DMS53 treated with DMSO at 0.1 percent for 48 hours (cell line): ENCODE data around the gene TMEM61.

ENCODE experiments used
- DNase-seq: peaks from one replicate; lab custom pipeline; 2025; ENCODE audit not compliant: unreplicated experiment; lab: John Stamatoyannopoulos, UW

Gene TMEM61

DNA sequence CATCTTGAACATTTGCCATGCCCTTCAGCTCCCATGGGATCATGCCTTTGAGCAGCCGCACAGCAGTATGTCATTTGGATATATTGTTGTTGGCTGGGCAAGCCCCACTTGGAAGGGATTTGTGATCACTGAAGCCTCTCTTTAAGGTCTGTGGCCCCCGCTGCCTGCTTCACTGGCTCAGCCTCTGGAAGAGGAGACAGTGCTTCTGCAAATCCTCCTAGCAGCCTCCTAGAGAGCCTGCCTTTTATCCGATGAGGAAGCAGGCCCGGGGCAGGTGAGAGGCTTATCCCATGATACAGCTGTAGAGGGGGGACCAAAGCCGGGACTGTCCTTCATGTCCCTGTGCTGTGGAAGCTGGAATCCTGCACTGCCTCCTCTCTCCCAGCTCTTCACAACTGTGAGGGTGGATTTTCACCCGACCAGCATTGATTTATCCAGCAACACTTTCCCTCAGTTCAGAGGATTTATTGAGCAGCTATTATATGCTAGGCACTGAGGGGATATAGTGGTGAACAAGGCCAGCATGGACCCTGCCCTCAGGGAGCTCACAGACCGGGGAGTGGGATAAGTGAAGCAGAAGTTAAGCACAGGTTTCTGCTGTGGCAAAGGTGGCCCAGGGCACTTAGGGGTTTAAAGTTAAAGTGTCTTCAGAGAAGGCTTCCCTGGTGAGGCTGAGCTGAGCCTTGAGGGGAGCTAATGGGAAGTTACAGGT lies 3.9 kb downstream of the TMEM61 start:
- no peak for DNase-seq

DNA sequence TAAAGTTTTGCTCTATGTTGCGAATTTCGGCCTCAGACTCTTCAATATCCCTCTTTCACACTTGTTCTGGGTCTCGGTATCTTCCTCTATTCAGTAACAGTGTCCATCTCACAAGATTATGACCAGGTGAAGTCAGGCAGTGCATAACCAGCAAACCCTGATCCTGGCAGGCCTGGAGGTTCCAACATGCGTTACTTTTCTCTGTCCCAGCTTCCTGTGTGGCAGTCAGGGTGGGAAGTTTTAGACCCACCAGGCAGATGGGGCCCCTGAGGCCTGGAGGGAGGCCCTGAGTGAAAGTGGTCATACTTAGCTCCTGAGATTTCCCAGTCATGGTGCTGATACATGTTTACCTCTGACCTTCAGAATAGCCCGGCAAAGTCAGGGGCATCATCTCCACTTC lies 5.1 kb downstream of the TMEM61 start:
- no peak for DNase-seq

DNA sequence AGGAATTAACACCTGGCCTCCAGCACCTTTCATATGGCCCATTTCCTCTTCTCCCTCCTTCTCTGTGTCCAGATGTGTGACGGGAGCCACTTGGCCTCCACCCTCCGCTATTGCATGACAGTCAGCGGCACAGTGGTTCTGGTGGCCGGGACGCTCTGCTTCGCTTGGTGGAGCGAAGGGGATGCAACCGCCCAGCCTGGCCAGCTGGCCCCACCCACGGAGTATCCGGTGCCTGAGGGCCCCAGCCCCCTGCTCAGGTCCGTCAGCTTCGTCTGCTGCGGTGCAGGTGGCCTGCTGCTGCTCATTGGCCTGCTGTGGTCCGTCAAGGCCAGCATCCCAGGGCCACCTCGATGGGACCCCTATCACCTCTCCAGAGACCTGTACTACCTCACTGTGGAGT lies 5.6 kb downstream of the TMEM61 start:
- DNase-seq: no peak

DNA sequence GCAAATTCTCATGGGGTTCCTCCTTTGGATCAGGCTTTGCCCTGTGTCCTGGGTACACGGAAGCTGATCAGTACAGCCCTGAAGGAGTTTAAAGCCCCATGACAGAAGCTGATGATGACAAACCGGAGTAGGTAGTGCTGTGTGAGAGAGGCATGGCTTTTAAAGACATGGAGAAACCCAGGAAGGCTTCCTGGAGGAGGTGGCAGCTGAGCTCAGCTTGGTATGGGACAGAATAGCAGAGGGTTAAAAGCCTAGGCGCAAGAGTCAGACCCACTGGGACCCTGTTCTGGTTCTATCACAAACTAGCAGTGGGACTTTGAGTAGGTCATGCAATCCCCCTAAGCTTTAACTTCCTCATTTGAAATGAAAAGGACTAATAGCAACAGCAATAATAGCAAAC lies 6.1 kb downstream of the TMEM61 start:
- DNase-seq: no peak

DNA sequence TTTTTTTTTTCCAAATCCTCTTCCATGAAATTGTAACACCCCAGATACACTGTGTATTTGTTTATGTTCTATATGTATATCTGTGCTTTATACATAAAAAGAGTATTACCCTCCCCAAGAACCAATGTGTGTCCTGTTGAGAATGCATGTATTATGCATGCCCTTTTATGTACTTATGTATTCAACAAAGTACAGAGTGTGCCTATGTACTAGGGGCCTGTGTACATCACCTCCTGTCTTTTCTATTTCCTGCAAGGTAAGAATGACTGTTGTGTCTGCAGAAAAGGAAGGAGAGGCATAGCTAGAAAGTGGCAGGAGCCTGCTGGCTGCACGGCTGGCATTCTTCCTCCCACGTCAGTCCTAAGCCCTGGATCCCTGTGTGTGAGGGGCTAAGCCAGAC lies 7.0 kb downstream of the TMEM61 start:
- peak; percentile 88 for DNase-seq

DNA sequence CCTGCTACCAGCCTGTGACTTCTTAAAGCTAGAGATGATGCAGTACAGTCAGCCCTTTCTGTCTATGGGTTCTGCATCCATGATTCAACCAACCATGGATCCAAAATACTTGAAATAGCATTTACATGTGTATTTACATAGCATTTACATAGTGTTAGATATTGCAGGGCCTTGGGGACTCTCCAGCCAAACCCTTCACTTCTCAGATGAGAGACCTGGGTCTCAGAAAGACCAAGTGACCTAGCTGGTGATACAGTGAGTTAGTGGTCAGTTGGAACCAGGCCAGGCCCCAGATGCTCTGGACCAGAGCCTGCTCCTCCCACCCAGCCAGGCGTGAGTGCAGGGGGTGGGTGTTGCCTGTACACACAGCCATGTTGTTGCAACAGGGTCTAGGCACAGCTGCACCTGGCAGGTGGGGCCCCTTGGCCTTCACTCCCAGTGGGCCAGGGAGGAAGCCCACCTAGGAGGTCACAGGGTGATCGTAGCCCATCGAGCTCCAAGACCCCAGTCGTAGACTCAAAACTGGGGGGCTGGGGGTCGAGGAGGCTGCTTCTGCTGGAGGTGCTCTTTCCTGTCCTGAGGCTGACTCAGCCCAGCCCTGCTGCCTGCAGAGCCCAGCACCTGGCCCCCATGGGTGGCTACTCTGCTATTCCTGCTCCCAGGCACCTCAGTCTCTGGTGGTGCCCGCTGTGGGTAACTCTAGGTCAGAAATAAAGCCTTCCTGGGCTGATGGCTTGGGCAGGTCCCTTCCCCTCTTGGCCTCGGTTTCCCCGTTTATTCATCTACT lies 7.7 kb downstream of the TMEM61 start:
- DNase-seq: peak; percentile 88

DNA sequence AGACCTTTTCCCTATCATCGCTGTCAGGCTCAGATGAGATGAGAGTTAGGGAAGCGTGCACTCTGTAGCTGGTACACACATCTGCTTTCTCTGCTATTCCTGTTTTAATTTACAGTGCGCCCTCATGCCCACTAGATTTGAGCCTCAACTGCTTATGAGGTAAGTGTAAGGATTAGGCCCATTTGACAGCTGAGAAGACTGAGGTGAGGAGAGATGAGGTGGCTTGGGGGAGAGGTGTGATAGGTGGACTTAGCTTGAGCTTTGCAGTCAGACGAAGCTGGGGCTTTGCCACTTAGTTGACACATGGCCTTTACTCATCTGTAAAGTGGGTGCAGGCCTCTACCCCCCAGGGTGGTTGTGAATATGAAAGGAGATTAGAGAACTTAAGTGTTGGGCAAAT lies 8.5 kb downstream of the TMEM61 start:
- DNase-seq: no peak

DNA sequence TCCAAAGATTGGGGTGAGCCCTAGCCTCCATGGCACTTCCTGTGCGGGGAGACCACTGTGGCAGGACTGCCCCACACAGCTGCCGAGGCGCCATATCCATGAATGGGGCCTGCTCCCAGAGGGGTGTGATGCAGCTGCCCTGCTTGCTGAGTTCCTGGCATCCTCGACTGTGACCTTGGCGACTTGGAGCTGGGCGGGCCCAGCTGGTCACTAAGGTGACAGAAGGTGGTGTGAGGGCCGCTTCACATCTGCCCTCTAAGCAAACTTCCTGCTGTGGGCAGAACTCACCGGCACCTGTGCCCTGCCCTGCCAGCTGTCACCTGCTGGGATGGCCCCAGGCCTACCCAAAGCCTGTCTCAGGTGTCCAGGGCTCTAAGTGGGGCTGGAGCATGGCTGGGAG lies 9.0 kb downstream of the TMEM61 start:
- DNase-seq: peak; percentile 100

DNA sequence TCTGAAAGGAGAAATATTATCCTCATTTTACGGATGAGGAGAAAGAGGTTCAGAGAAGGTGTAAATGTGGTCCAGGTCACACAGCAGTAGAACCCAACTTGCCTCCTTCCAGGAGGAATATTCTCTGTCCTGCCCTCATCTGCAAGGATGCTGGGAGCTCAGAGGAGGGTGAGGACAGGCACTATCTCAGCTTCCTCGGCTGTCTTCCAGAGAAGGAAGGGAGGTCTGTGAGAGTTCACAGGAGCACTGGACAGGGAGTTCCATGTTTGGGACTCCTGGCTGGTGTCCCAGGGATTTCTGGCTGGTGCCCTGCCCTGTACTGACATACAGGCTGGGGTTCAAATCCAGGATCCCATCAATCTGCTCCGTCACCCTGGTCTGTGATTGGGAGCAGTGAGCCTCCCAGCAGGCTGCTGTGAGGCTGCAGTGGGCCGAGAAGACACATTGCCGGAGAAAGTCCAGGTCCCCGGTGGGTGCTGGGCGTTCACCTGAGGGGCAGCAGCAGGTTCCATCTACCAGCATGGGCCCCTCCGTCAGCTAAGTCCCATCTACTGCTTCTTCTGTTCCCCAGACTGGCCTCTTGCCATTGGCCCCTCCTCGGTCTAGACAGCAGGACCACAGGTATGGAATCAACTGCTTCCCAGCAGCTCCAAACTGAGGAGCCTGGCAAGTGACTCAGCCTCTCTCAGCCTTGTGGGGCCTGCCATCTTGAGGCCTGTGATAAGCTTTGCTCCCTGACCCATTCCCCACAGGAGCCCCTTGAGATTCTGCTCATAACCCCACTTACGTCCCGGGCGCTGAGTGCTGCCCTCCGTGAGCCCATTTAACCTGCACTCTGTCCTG lies 9.8 kb downstream of the TMEM61 start:
- no peak for DNase-seq

DNA sequence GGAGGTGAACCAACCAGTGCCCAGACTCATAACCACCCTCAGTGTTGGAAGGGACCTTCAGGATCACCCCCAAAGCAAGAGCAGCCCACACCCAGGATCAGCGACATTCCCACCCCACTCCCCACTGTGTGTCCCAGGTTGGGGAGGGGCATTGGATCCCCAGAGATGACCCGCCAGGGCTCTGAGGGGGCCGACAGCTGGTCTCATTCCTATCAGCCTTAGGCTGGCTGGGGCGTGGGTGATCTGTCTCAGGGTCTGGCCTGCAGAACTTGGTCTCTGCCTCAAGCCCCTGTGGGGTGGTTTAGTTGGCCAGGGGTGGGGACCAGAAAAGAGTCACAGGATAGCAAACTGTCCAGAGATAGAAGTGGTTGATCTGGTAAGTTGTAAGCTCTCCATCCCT lies 10.5 kb downstream of the TMEM61 start:
- DNase-seq: no peak

DNA sequence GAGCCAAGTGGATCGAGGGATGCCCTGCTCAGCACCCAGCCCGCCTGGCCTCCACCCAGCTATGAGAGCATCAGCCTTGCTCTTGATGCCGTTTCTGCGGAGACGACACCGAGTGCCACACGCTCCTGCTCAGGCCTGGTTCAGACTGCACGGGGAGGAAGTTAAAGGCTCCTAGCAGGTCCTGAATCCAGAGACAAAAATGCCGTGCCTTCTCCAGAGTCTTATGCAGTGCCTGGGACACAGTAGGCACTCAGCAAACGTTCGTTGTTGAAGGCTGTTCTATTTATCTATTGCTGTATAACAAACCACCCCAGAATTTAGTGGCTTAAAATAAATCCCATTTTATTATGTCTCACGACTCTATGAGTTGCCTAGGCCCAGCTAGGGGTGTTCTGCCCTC lies 11.5 kb downstream of the TMEM61 start:
- DNase-seq: no peak

DNA sequence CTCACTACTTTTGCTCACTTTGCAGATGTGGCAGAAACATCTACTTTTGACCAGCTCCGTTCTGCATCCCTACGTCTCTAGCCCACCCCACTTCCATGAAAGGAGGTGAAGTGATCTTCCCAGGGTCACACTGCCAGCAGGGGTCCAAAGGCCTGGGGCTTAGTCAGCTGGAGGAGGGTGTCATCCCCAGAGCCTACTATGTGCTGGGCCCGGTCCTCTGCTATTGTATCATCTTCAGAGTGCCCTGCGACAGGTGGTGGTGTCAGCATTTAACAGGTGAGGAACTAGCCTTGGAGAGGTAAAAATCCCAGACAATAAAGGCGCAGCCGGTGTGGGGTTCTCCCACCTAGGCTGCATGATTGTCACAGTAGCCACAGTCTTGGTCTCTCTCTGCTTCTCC lies 12.7 kb downstream of the TMEM61 start:
- DNase-seq: no peak

DNA sequence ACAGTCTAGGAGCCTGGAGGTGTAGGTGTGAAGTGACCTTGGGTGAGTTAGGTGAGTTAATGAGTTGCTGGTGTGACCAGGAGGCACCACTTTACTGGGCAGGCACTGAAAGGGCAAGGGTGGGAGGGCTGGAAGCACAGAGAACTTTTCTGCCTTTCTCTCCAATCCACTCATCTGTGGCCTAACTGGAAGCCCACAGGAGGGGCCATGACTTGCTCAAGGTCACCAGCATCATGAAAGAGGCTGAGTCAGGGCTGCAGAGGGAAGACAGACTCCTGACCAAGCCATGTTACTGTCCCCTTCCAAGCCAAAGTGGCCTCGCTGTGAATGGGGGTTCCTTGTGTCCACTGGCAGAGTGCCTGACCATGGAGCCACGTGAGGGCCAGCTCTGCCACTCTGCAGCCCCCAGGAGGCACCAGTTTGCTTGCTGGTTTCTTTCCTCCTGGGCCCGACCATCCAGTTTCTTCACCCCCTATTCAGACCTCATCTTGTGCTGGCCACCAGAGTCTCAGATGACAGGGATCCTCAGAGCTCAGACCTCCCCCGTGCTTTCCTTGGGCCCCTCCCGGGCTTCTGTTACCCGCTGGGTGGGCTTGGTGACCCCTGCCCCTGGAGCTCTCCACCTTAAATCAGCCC lies 14.0 kb downstream of the TMEM61 start:
- no peak for DNase-seq

DNA sequence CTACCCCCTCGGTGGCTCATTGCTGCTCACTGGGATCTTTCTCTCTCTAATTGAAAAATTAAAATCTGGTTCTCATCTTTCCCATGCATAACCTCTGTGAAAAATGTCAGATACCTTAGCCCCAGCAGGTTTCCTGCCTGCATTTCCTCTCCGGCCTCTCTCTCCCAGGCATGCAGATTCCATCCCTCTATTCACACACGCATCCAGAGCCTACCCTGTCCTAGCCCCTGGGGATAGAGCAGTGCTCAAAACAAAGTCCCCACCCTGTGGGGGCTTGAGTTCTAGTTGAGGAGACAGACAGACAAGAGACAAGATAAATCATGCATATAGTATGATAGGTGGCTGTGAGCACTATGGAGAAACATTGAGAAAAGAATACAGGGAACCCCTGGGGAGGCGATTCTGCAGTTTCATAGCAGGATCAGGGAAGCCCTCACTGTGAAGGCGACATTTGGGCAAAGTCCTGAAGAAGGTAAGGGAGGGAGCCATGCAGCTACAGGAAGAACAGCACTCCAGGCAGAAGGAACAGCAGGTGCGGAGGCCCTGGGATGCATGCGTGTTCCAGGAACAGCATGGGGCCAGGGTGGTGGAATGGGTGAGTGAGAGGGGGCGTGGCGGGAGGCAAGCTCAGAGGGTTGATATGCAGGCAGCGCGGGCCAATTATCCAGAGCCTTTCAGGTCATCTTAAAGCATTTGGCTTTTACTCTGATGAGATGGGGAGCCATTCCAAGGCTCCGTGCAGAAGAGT lies 14.8 kb downstream of the TMEM61 start:
- DNase-seq: peak; percentile 33

DNA sequence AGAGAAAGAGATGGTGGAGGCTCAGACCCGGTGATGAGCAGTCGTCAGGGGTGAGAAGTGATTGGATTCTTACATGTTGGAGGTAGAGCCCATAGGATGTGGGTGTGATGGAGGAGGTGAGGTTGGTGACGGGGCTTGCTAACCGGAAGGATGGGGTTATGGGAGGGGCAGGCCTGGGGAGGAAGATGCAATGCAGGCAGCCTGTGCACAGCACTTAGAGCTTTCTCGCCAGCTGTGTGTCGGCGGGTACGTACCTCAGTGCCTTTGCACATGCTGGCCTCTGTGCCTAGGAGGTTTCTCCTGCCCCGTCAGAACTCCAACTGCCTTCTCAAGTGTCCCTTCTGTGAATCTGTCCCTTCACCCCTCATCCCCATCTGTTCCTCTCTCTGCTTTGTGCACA lies 15.4 kb downstream of the TMEM61 start:
- DNase-seq: no peak

DNA sequence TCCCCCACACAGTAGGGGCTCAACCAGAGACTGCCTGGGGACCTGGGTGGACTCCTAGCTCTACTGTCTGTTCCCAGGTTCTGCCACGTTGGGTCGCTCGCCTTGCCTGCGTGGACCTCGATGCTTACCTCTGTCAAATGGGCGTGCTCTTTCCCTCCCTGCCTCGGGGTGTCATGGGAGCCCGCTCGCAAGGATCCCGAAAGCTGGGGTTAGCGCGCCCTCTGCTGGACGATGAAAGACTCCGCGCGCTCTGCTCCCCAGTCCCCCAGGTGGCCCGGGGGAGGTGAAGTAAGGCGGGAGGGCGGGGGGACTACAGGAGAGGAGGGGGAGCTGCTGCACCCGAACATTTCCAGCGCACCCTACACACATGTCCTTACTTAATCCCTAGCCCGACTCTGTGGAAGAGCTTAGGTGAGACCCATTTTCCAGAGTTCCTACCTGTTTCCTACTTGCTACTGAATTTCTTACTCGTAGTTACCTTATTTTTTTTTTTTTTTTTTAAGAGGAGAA lies 16.0 kb downstream of the TMEM61 start:
- peak; percentile 82 for DNase-seq

DNA sequence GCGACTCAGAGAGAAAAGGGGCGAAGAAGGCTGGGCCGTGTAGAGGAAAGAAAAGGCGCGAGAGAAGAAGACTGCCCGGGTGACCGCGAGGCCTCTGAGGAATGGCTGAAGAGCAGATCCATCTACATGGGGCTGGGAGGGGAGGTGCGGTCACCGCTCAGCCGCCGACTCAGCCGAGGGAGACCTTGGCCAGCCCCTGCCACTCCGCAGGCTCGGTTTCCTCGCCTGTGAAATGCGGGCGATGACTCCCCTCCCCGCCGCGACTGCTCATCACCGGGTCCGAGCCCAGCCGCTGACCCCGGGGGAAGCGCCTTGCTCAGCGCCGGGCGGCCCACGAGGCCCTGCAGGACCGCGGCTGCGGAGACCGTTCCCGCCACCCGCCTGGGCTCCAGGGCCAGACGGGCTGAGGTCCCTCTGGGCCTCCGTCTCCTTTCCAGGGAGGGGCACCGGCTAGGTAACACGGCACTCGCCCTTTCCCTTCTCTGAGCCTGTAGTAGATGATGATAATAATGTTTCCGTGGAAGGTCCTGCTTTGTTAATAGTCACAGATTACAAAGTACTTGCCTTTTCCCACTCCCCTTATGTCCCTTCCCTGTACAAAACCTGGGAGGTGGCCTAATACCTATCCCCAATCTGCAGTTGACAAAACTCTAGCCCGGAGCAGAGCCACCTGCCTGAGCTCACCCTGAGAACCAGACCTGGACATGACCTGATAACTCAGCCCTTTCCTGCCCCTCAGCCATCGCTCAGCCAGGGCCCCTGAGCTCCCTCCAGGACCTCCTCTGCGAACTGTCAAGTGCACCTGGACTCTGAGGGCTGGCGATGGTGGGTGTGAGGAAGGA lies 16.7 kb downstream of the TMEM61 start:
- DNase-seq: peak; percentile 80

DNA sequence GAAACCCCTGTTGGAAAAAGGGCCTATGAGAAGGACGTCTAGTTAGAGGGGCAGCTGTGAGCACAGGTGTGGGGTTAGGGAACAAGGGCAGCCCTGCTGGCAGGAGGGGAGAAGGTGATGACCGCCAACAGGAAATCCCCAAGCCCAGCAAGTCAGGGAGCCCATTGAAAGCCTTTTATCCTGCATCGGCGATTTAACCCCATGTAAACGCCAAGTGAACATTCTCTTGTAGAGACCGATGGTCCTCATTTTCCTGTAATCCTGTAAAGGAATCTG lies 17.2 kb downstream of the TMEM61 start:
- DNase-seq: no peak

DNA sequence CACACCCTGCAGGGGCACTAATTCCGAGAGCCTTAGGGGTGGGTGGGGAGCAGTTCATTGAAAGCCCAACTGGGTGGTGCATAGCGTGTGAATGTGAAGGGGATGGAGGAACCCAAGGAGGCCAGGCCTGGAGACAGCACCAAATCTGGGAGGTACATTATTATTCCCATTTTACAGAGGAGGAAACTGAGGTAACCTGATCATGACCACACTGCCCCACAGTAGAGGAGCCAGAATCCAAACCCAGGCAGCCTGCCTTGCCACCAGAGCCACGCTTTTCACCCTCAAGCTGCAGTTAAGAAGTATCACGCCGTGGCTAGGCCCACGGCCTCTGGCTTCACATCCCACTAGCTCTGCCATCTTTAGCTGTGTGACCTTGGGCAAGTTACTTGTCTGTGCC lies 17.7 kb downstream of the TMEM61 start:
- DNase-seq: no peak

DNA sequence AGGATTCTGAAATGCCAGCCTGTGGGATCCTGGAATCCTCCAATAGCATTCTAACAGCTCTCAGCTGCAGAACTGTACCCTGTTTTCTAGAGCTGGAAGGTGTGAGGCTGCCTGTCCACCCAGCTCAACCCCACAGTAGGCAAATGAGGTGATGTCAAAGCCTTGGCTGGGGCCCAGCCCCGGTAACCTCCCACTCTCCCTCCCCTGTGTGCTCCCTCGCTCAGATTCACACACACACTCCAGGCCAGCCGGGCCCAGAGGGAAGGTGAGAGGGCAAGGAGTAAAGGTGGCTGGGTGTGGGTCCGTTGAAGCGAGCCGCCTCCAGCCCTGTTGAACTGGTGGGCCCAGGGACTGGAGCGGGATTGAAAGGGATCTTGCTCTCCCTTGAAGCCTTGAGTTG lies 18.2 kb downstream of the TMEM61 start, which contains the start of gene BSND:
Gene BSND (plus strand): TSS at position 257 of the 400 bp plus-strand sequence. CDS start 254 bp downstream, outside the sequence.
- no peak for DNase-seq
